GM19193 (cell line): Measurements from ENCODE around the gene HINT2.

ENCODE experiments used
- POLR2A ChIP-seq: IDR thresholded peaks from 4 replicates; pipeline ENCODE4 v1.6.1; 2011; ENCODE audit not compliant: insufficient read depth, insufficient read length; ENCODE audit errors: extremely low read depth

Gene HINT2

GRCh38 chr9:35781066-35781465, 33.8 kb downstream of the HINT2 start:
- no peak for TF ChIP-seq POLR2A

- TF ChIP-seq POLR2A, result no peak
Measured at GRCh38 chr9:35778496-35778895, 36.3 kb downstream of the HINT2 start.

- no peak for TF ChIP-seq POLR2A
Measured at GRCh38 chr9:35776018-35776417, 38.8 kb downstream of the HINT2 start.

- TF ChIP-seq POLR2A, result no peak
Measured at GRCh38 chr9:35774907-35775635, 39.8 kb downstream of the HINT2 start.

- no peak for TF ChIP-seq POLR2A
Measured at GRCh38 chr9:35771943-35772342, 42.9 kb downstream of the HINT2 start.

GRCh38 chr9:35771534-35771933, 43.3 kb downstream of the HINT2 start:
- no peak for TF ChIP-seq POLR2A

GRCh38 chr9:35771075-35771433, 43.8 kb downstream of the HINT2 start:
- no peak for TF ChIP-seq POLR2A

- TF ChIP-seq POLR2A, result no peak
Measured at GRCh38 chr9:35769763-35770162, 45.1 kb downstream of the HINT2 start.

GRCh38 chr9:35767458-35767857, 47.4 kb downstream of the HINT2 start:
- TF ChIP-seq POLR2A, result no peak

GRCh38 chr9:35766997-35767396, 47.8 kb downstream of the HINT2 start:
- TF ChIP-seq POLR2A, result no peak

- TF ChIP-seq POLR2A, result no peak
Measured at GRCh38 chr9:35763803-35764202, 51.0 kb downstream of the HINT2 start.

- no peak for TF ChIP-seq POLR2A
Measured at GRCh38 chr9:35763181-35763580, 51.7 kb downstream of the HINT2 start.
